Mesenteric fat pad (tissue), 1 donor: Measurements from ENCODE around the gene EDA2R. TPM values are rescaled to one million over a fixed set of nuclear protein-coding genes. Genes with fewer than 3 reads are reported as not detected.

ENCODE experiments used
- DNase-seq: peaks from one replicate; pipeline ENCODE4 v3.0.0-alpha.2; 2020; ENCODE audit warnings: low spot score
- total RNA-seq: library from RNA; stranded (reverse); fragmentation: NEBNext Ultra II Directional; extraction: Animal tissue kit (Norgen Biotek cat#: 25700); gene quantifications from one replicate; pipeline ENCODE4 v1.2.1, GENCODE V29; 2021
- donor health status: DM: yes; HTN: yes; CAD: no.

The EDA2R gene
- total RNA-seq, 1 donor from 2014 or later = 1.2 TPM

DNA sequence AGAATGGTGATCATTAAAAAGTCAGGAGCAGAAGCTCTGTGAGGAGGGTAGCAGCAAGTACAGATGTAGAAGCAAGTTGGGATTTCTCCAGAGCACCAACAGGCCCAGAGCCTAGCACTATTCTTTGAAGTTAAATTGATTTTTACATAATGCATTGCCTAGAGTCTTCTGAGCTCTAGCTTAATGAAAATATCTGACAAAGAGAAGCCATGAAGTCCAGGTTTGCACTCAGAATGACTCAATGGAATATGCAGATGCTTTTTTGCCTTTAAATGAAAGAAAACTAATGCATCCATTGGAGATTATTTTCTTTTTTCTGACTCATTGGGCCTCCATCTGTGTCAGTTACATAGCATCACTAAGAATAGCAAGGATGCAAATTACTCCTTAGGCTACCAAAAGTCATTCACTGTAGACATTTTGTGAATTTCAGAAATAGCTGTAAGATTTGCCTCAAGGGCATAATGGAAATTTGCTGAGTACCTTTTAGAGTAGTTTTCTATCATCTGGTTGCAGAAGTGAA, 91.0 kb downstream of the EDA2R start:
- no peak for DNase-seq
